Transverse colon (tissue), 4 donors: Measurements from ENCODE around the gene AQR. TPM values are rescaled to one million over a fixed set of nuclear protein-coding genes. Genes with fewer than 3 reads are reported as not detected.
"Not testable (repeated sequence)": the region's sequence is repeated elsewhere in the genome, so short reads cannot be mapped to it uniquely, and the experiment has no call there.

ENCODE experiments used
- DNase-seq: peaks from one replicate; pipeline ENCODE4 v3.0.0-alpha.2; 2019
- H3K27ac ChIP-seq, 4 donors: fragments of 200-600 bp; sonication (generic); 2 replicates each; pipeline ENCODE4 v1.5.1; 2016 to 2018; ENCODE audit warnings: inconsistent platforms in 4 of 4
- H3K27me3 ChIP-seq: fragments of 200-600 bp; sonication (generic); 2 replicates; pipeline ENCODE4 v1.5.1; 2017; ENCODE audit warnings: inconsistent platforms
- H3K36me3 ChIP-seq, 4 donors: fragments of 200-600 bp; sonication (generic); 2 replicates each; pipeline ENCODE4 v1.5.1; 2017 to 2019; ENCODE audit warnings: inconsistent platforms in 4 of 4
- H3K4me1 ChIP-seq, 4 donors: fragments of 200-600 bp; sonication (generic); 2 replicates each; pipeline ENCODE4 v1.5.1; 2017 to 2020; ENCODE audit warnings: inconsistent platforms in 4 of 4
- H3K4me3 ChIP-seq, 4 donors: fragments of 200-600 bp; sonication (generic); 1 replicate in 1 of 4; 2 replicates in 3 of 4; pipeline versions ENCODE4 v1.5.1 to v1.6.1; 2017 to 2019; ENCODE audit warnings: inconsistent platforms in 4 of 4
- H3K9me3 ChIP-seq, 2 donors: fragments of 200-600 bp; sonication (generic); 2 replicates each; pipeline ENCODE4 v1.5.1; 2017 to 2019; ENCODE audit warnings: inconsistent platforms in 2 of 2
- CTCF ChIP-seq, 5 experiments: fragments of 200-600 bp in 3 of 5; fragments of 450-650 bp in 2 of 5; sonication (generic) in 3 of 5; IDR thresholded peaks; 1 replicate in 2 of 5; 2 replicates in 3 of 5; pipeline ENCODE4 v1.5.1; 2016 to 2017; ENCODE audit warnings: antibody characterized with exemption in 5 of 5, inconsistent platforms in 3 of 5, mild to moderate bottlenecking in 2 of 5, moderate library complexity in 1 of 5
- EP300 ChIP-seq: sonication (generic); formaldehyde crosslinking; IDR thresholded peaks from one replicate; pipeline ENCODE4 v1.6.1; 2017; ENCODE audit warnings: antibody characterized with exemption, low read depth
- POLR2A ChIP-seq: fragments of 450-650 bp; IDR thresholded peaks from one replicate; pipeline ENCODE4 v1.6.1; 2016; ENCODE audit warnings: antibody characterized with exemption, mild to moderate bottlenecking, moderate library complexity
- POLR2AphosphoS5 ChIP-seq, 3 donors: sonication (generic); formaldehyde crosslinking; IDR thresholded peaks; one replicate each; pipeline ENCODE4 v1.6.1; 2016; ENCODE audit warnings: antibody characterized with exemption in 3 of 3
- WGBS, 2 donors: methylation state at CpG; one replicate each; pipeline ENCODE4 v1.1.5; 2018; ENCODE audit warnings: low coverage in 1 of 2; 5-methylcytosine and 5-hydroxymethylcytosine counted together
- in situ Hi-C, 4 donors: fragments of 200-750 bp; cut with MboI; loops; one replicate each; pipeline versions ENCODE4 v1.15.0 to v1.15.1; 2017; ENCODE audit warnings: low sequenced_read_pairs in 3 of 4, low pct_ligation_motif_present in 1 of 4, low pct_unique_long_range_greater_than_20kb in 1 of 4
- intact Hi-C: fragments of 100-400 bp; cut with DNase I; formaldehyde crosslinking; loops from one replicate; pipeline ENCODE4 v1.15.1; 2023; ENCODE audit warnings: low total_unique reads
- total RNA-seq, 4 donors: library from RNA; depleted of rRNA; stranded (reverse); fragments of >200 nt; gene quantifications; one replicate each; pipeline ENCODE4 v1.1.0, GENCODE V29; 2016

AQR gene
- total RNA-seq, 4 donors from 2014 or later = 13.8 to 25.7 (median 23.5) TPM

DNA sequence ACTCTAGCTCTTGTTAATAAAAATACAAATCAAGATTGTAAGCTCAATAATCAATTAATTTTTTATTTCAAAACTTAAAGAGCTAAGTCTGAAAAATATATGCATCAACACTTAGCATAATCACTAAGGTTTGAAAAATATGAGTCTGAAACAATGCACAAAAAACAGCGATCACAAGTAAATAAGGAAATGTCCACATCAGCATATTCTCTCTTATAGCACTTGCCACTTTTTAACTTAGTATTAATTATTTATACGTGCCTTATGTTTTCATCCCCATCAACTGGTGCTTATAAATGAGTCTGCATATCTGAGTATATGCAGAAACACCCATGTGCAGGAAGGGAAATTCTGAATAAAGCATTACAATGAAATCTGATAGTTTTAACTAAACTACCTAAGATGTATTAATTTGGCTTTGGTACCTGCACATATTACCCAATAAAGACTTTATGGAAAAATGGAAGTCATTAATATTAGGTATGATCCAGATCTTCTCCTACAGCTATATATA lies 28.3 kb downstream of the AQR start:
- no peak overlapping the region for H3K27ac ChIP-seq
- intact Hi-C loops (no loop called here), in situ Hi-C loops (loop anchor here in 1 of 4 donors (10.0 kb wide), 1 partner anchor 56 kb away; no protein-coding TSS in a partner anchor)
- H3K4me3 ChIP-seq = no peak overlapping the region
- H3K9me3 ChIP-seq = no peaks in the 10 kb centered on the region
- no peaks in the 10 kb centered on the region for H3K4me1 ChIP-seq
- no peak for DNase-seq
- no peak for TF ChIP-seq CTCF (IDR thresholded peaks at IDR 0.05)
- TF ChIP-seq EP300 = no peak
- TF ChIP-seq POLR2AphosphoS5 (IDR thresholded peaks at IDR 0.05) = no peak
- TF ChIP-seq POLR2A = no peak
- peaks cover 0 to 77% (median 25%) of the 10 kb centered on the region in 4 donors for H3K36me3 ChIP-seq
- WGBS, 2 donors = 100% methylated on average over 2 of the region's 2 CpGs
- no peaks in the 10 kb centered on the region for H3K27me3 ChIP-seq

GRCh38 chr15:34933432-34933975 lies 36.0 kb downstream of the AQR start:
- H3K27ac ChIP-seq = no peak overlapping the region
- intact Hi-C loops = no loop called here

GRCh38 chr15:34928349-34928748 lies 41.2 kb downstream of the AQR start:
- H3K36me3 ChIP-seq = peaks cover 0 to 59% (median 26%) of the 10 kb centered on the region in 4 donors
- H3K4me3 ChIP-seq, H3K27me3 ChIP-seq, DNase-seq, H3K9me3 ChIP-seq, H3K27ac ChIP-seq, H3K4me1 ChIP-seq: not testable (repeated sequence)
- intact Hi-C loops = loop anchor here (10.0 kb wide), 1 partner anchor 314 kb away; no protein-coding TSS in a partner anchor
- in situ Hi-C loops = loop anchor here in 1 of 4 donors (10.0 kb wide), 1 partner anchor 304 kb away; no protein-coding TSS in a partner anchor
- 93 to 96% methylated on average over 6 of the region's 6 CpGs for WGBS, 2 donors

More at GRCh38 chr15:34933432-34933975, 36.0 kb downstream of the AQR start:
- Histone ChIP-seq H3K36me3 (peaks cover 0 to 66% (median 29%) of the 10 kb centered on the region in 4 donors), H3K4me3 (no peak overlapping the region), H3K9me3 (no peaks in the 10 kb centered on the region), H3K4me1 (no peaks in the 10 kb centered on the region), H3K27me3 (no peaks in the 10 kb centered on the region)
- DNase-seq = no peak
- in situ Hi-C loops = no loop called here
- TF ChIP-seq POLR2AphosphoS5 (IDR thresholded peaks at IDR 0.05) = no peak
- WGBS, 2 donors = 91% methylated on average over 3 of the region's 3 CpGs; no CpG with 5 or more reads in 1 of the 2 donors

DNA sequence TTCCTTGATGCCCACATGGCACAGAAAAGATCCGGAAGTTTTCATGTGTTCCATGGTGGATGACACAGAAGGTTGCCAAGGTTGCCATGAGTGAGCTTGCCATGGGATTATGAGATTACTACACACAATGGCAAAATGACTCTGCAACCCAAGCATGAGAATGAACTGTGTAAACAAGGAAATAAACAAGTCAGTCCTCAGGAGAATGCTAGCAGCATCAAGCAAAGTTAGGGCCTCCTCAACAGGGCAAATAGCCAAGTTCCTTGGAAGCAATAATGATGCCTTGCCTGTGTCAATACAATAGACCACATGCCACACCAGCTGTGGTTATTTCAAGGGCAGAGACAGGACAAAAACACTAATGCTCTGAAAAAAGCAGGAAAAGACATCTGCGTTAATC lies 41.8 kb downstream of the AQR start:
- DNase-seq = no peak
- in situ Hi-C loops = loop anchor here in 1 of 4 donors (10.0 kb wide), 1 partner anchor 303 kb away; no protein-coding TSS in a partner anchor

More for the DNA sequence above, 41.8 kb downstream of the AQR start:
- intact Hi-C loops = loop anchor here (10.0 kb wide), 1 partner anchor 313 kb away; no protein-coding TSS in a partner anchor
- Histone ChIP-seq H3K27me3 (no peaks in the 10 kb centered on the region), H3K27ac (no peak overlapping the region), H3K9me3 (no peaks in the 10 kb centered on the region), H3K36me3 (peaks cover 0 to 59% (median 26%) of the 10 kb centered on the region in 4 donors), H3K4me1 (no peaks in the 10 kb centered on the region), H3K4me3 (no peak overlapping the region)
- 88 to 100% methylated on average over 2 of the region's 2 CpGs for WGBS, 2 donors
- no peak for TF ChIP-seq CTCF (IDR thresholded peaks at IDR 0.05)
- no peak for TF ChIP-seq EP300
- TF ChIP-seq POLR2A = no peak
- no peak for TF ChIP-seq POLR2AphosphoS5 (IDR thresholded peaks at IDR 0.05)
